HG03066 (cell line): ENCODE data around the gene HSPB7.
"Not testable (repeated sequence)": the region's sequence is repeated elsewhere in the genome, so short reads cannot be mapped to it uniquely, and the experiment has no call there.

ENCODE experiments used
- ATAC-seq: cut with Tn5 transposase; IDR thresholded peaks from one replicate; pipeline ENCODE4 v1.9.1; 2021; ENCODE audit warnings: low read depth; ENCODE audit not compliant: unreplicated experiment

Gene HSPB7

GRCh38 chr1:15985611-15986297, 32.1 kb downstream of the HSPB7 start:
- no peak for ATAC-seq

- no peak for ATAC-seq
Observed at GRCh38 chr1:15983275-15983674, 34.6 kb downstream of the HSPB7 start.

- no peak for ATAC-seq
Observed at GRCh38 chr1:15981679-15982078, 36.2 kb downstream of the HSPB7 start.

GRCh38 chr1:15977947-15978346, 39.9 kb downstream of the HSPB7 start:
- not testable (repeated sequence) for ATAC-seq

GRCh38 chr1:15975805-15976680, 41.8 kb downstream of the HSPB7 start, which contains the start of gene ZBTB17:
TSS of gene ZBTB17 (minus strand) at chr1:15976101. CDS start at chr1:15948495, 27,606 bp downstream.
- peak; percentile 68 for ATAC-seq

GRCh38 chr1:15975358-15975804, 42.5 kb downstream of the HSPB7 start:
- peak; percentile 60 for ATAC-seq

- peak; percentile 37 for ATAC-seq
Observed at GRCh38 chr1:15974855-15975254, 43.0 kb downstream of the HSPB7 start.

- no peak for ATAC-seq
Observed at GRCh38 chr1:15973772-15974171, 44.1 kb downstream of the HSPB7 start.

- no peak for ATAC-seq
Observed at GRCh38 chr1:15972409-15972808, 45.4 kb downstream of the HSPB7 start.

- no peak for ATAC-seq
Observed at GRCh38 chr1:15970911-15971310, 46.9 kb downstream of the HSPB7 start.

- ATAC-seq, result no peak
Observed at GRCh38 chr1:15969321-15969880, 48.4 kb downstream of the HSPB7 start.

GRCh38 chr1:15968172-15968571, 49.7 kb downstream of the HSPB7 start:
- no peak for ATAC-seq

GRCh38 chr1:15966956-15967344, 50.9 kb downstream of the HSPB7 start:
- ATAC-seq, result no peak

- ATAC-seq, result peak; percentile 71
Observed at GRCh38 chr1:15966081-15966955, 51.5 kb downstream of the HSPB7 start.

GRCh38 chr1:15965228-15965767, 52.5 kb downstream of the HSPB7 start:
- no peak for ATAC-seq
